GM19023 (cell line): ENCODE results near the gene ADIG.

Experiments used
- ATAC-seq: cut with Tn5 transposase; IDR thresholded peaks from one replicate; pipeline ENCODE4 v1.9.1; 2021; ENCODE audit warnings: mild to moderate bottlenecking, moderate library complexity; ENCODE audit not compliant: unreplicated experiment

The ADIG gene

GRCh38 chr20:38601216-38602184 lies 20.5 kb downstream of the ADIG start, which contains the start of gene ARHGAP40:
Gene ARHGAP40, plus strand, starts transcription at chr20:38601809.
- ATAC-seq, result no peak

- ATAC-seq, result no peak
These were observed 21.2 kb downstream of the ADIG start for GRCh38 chr20:38602185-38602581.

GRCh38 chr20:38603286-38603685 lies 22.3 kb downstream of the ADIG start:
- ATAC-seq, result no peak

- no peak for ATAC-seq
These were observed 23.9 kb downstream of the ADIG start for GRCh38 chr20:38604873-38605303.

- no peak for ATAC-seq
These were observed 26.4 kb downstream of the ADIG start for GRCh38 chr20:38607351-38607750.

- ATAC-seq, result no peak
These were observed 27.2 kb downstream of the ADIG start for GRCh38 chr20:38608188-38608587.

- no peak for ATAC-seq
These were observed 28.8 kb downstream of the ADIG start for GRCh38 chr20:38609815-38610214.

GRCh38 chr20:38610521-38610920 lies 29.5 kb downstream of the ADIG start:
- no peak for ATAC-seq

- ATAC-seq, result no peak
These were observed 31.9 kb downstream of the ADIG start for GRCh38 chr20:38612751-38613515.

- no peak for ATAC-seq
These were observed 34.3 kb downstream of the ADIG start for GRCh38 chr20:38615283-38615682.

- ATAC-seq, result no peak
These were observed 35.5 kb downstream of the ADIG start for GRCh38 chr20:38616457-38616856.

GRCh38 chr20:38617011-38617829 lies 36.2 kb downstream of the ADIG start:
- no peak for ATAC-seq

- no peak for ATAC-seq
These were observed 36.8 kb downstream of the ADIG start for GRCh38 chr20:38617830-38618196.

- ATAC-seq, result no peak
These were observed 39.4 kb downstream of the ADIG start for GRCh38 chr20:38620441-38620840.

- no peak for ATAC-seq
These were observed 42.1 kb downstream of the ADIG start for GRCh38 chr20:38623061-38623460.

GRCh38 chr20:38624084-38624483 lies 43.1 kb downstream of the ADIG start:
- ATAC-seq, result no peak

GRCh38 chr20:38625896-38626295 lies 44.9 kb downstream of the ADIG start:
- no peak for ATAC-seq

- no peak for ATAC-seq
These were observed 46.1 kb downstream of the ADIG start for GRCh38 chr20:38626921-38627659.

GRCh38 chr20:38628580-38629470 lies 47.8 kb downstream of the ADIG start:
- ATAC-seq, result no peak
